ENCODE measurements around the gene RACK1.
A peak's percentile ranks its signal among the peaks of the same experiment; 100 is the strongest.
"Not testable (repeated sequence)": the region's sequence is repeated elsewhere in the genome, so short reads cannot be mapped to it uniquely, and the experiment has no call there.

The RACK1 gene

DNA sequence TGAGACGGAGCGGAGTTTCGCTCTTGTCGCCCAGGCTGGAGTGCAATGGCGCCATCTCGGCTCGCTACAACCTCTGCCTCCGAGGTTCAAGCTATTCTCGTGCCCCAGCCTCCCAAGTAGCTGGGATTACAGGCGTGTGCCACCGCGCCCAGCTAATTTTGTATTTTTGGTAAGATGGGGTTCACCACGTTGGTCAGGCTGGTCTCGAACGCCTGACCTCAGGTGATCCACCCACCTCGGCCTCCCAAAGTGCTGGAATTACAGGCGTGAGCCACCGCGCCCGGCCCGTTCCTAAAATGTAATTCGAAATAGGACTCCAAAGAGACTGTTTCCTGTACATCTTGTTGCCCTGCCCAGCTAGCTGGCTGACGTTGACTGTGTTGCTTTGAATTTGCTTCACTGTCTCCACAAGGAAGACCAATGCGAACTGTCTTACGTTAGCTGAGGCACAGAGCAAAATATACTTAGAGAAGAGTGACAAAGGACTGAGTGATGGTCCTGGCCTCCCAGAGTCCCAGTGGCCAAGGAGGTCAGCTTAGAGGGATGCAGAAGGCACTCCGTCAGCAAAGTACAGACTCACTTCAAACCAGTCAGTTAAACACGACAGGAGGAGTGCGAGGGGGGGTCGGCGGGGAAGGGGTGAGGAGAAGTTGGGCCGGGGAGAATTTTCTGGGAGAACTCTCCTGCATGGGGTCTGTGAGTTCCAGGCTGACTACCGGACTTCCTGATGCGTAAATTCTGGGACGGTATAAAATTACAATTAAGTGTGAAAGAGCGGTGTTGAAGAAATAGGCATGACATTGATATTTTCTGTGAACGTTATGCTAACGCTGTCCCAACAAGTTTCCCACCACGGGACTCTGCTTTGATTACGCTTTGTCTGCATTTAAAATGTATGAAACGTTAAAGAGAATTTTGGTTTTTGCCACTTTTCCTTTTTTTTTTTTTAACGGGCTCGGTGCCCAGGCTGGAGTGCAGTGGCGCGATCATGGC lies 27.4 kb downstream of the RACK1 start:
- no peak for DNase-seq (ENCODE audit: low spot score)
- no peak for FAIRE-seq

DNA sequence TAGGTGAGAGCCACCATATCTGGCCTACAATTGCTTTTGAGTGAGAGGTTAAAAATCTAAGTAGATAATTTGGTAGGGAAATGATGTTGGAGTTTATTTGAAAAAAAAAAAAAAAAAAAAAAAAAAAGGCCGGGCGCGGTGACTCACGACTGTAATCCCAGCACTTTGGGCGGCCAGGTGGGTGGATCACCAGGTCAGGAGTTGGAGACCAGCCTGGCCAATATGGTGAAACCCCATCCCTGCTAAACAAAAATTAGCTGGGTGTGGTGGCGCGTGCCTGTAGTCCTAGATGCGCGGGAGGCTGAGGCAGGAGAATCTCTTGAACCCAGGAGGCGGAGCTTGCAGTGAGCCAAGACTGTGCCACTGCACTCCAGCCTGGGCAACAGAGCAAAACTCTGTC lies 29.5 kb downstream of the RACK1 start:
- DNase-seq (ENCODE audit: low spot score), result not testable (repeated sequence)

DNA sequence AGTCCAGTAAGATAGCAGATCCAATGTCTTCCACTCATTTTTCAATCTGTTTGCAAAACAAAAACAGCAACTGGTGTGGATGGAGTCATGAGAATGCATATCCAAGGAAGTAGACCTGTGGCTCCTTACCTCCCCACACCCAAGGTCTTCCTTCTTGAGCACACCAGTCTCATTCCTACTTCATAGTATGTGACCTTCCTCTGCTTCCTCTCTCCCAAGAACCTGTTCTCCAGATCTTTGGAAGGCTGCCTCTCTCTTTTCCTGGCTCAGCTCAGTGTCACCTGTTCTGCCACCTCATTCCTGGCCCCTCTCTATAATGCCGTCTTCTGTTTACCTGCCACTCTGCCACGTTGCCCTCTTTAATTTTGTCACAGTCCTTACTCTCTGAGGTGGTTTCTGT lies 30.8 kb downstream of the RACK1 start:
- no peak for DNase-seq (ENCODE audit: low spot score)
- no peak for FAIRE-seq

More for the DNA sequence above, 29.5 kb downstream of the RACK1 start:
- not testable (repeated sequence) for FAIRE-seq

DNA sequence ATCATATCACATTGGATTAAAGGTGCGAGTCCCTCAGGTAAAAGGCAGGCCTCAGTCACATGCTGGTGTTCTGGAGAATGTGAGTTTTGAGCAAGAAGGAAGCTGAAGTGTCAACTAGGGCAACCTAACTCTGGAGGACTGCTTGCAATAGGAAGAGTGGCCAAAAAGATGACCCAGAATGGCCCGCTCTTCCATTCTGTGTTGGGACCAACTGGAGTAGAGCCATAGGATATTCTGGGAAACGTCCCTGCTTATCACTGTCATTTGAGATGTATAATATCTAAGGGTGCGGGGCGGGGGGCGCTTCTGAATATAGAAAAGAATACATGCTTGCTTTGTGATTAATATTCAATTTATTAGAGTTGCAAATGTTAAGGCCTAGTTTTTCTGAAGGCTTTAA lies 31.6 kb downstream of the RACK1 start:
- FAIRE-seq (no peak), DNase-seq (ENCODE audit: low spot score) (no peak)

DNA sequence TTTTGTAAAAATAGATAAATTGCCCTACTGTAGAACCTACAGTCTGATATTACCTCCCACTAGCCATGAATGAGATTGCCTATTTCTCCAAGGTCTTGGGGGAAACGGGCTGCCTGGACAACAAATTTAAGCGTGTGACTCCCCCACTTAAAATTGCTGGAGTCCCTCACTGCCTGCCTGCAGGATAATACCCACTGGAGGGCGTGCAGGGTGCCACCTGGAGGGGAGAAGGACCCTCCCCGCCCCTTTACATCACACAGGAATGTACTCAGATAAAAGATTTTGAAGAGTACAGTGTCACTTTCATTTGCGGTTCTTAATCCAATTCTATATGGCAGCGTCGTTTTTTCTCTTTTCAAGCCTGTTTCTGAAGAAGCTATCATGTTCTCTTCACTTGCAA lies 32.5 kb downstream of the RACK1 start:
- FAIRE-seq (no peak), DNase-seq (ENCODE audit: low spot score) (no peak)

DNA sequence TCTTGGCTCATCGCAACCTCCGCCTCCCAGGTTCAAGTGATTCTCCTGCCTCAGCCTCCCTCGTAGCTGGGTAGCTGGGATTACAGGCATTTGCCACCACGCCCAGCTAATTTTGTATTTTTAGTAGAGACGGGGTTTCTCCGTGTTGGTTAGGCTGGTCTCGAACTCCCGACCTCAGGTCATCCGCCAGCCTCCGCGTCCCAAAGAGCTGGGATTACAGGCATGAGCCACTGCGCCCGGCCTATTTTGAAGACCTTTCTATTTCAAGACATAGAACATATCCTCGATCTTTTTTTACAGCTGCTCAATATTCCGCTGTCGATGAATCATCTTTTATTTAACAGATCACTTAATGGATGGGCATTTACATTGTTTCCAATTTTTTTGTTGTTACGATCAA lies 33.0 kb downstream of the RACK1 start:
- not testable (repeated sequence) for FAIRE-seq; DNase-seq (ENCODE audit: low spot score)

DNA sequence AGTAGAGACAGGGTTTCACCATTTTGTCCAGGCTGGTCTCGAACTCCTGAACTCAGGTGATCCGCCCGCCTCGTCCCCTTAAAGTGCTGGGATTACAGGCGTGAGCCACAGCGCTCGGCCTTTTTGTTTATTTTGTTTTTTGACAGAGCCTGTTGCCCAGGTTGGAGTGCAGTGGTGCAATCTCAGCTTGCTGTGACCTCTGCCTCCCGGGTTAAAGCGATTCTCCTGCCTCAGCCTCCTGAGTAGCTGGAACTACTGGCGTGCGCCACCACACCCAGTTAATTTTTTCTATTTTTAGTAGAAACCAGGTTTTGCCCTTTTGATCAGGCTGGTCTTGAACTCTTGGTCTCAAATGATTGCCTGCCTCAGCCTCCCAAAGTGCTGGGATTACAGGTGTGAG lies 33.6 kb downstream of the RACK1 start:
- not testable (repeated sequence) for FAIRE-seq; DNase-seq (ENCODE audit: low spot score)

DNA sequence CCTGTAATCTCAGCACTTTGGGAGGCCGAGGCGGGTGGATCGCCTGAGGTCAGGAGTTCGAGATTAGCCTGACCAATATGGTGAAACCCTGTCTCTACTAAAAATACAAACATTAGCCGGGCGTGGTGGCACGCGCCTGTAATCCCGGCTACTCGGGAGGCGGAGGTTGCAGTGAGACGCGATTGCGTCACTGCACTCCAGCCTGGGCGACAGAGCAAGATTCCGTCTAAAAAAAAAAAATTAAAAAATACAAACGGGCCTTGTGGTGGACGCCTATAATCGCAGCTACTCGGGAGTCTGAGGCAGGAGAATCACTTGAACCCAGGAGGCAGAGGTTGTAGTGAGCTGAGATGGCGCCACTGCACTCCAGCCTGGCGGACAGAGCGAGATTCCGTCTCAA lies 34.7 kb downstream of the RACK1 start:
- not testable (repeated sequence) for FAIRE-seq; DNase-seq (ENCODE audit: low spot score)

DNA sequence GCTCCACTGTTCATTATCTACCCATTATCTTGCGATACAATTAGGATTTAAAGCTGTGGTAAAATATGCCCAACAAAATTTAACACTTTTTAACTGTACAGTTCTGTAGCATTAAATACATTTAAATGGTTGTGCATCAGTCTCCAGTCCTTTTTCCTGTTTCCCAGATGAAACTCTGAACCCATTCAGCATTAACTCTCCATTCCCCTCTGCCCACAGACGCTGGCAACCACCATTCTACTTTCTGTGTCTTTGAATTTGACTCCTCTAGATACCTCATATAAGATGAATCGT lies 35.8 kb downstream of the RACK1 start:
- FAIRE-seq (no peak), DNase-seq (ENCODE audit: low spot score) (no peak)

DNA sequence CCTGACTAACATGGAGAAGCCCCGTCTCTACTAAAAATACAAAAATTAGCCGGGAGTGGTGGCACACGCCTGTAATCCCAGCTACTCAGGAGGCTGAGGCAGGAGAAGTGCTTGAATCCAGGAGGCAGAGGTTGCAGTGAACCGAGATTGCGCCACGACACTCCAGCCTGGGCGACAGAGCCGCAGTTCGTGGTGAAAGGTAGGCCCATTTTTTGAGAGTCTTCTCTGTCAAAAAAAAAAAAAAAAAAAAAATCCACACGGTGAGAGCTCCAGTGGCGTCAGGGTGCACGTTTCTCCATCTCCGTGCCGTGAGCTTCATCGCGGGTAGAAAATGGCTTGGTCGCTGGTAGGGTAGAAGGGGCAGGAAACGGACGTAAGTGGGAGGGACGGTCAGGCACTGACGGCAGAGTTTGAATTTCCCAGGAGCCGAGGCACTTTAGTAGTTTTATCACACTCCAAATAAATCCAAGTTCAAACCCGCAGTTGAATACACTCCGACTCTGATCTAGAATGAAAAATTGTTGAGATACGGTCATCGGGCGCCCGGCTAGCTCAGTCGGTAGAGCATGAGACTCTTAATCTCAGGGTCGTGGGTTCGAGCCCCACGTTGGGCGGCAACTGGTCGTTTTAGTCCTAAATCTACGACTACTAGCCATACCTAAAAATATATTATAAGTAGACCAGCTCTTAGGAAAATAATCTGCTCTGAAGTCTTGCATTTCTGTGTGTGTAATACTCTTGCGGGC lies 36.3 kb downstream of the RACK1 start:
- DNase-seq (ENCODE audit: low spot score) (peak; percentile 54), FAIRE-seq (no peak)

DNA sequence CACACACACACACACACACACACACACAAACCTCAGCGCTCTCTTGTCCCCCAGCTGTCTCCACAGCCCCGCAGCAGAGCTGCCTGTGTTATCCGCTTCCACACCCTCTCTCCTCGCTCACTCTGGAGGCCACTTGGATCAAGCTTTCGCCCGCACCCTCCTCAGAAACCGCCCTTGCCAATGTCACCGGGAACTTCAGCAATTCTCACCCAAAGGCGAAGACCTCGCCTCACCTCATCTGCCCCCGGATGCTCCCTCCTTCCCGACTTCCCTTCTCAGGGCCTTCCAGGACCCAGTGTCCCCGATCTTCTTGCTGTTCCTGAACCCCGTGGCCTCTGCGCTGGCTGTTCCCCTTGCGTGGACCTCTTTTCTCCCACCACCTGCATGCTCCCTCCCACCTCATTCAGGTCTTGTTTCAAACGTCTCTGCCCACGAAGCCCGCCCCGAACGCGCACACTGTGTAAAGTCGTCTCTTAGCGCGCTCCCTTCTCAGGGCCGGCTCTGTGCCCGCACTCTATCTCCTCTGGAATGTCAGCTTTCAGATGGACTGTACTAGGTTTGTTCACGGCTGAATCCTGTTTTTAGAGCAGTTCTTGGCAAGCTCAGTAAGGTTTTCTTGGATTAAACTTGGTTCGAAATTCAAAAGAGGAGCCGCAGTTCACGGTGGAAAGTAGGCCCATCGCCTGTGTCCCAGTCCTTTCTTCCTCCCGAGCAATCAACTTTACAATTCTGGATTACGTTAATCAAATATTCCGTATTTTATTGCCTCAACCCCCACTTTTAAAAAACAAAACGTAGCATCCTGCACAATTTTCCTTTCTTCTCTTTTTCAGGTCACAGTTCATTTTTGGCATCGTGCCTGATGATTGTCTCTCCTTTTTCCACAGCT lies 37.7 kb downstream of the RACK1 start:
- DNase-seq (ENCODE audit: low spot score), result no peak
- FAIRE-seq, result no peak

DNA sequence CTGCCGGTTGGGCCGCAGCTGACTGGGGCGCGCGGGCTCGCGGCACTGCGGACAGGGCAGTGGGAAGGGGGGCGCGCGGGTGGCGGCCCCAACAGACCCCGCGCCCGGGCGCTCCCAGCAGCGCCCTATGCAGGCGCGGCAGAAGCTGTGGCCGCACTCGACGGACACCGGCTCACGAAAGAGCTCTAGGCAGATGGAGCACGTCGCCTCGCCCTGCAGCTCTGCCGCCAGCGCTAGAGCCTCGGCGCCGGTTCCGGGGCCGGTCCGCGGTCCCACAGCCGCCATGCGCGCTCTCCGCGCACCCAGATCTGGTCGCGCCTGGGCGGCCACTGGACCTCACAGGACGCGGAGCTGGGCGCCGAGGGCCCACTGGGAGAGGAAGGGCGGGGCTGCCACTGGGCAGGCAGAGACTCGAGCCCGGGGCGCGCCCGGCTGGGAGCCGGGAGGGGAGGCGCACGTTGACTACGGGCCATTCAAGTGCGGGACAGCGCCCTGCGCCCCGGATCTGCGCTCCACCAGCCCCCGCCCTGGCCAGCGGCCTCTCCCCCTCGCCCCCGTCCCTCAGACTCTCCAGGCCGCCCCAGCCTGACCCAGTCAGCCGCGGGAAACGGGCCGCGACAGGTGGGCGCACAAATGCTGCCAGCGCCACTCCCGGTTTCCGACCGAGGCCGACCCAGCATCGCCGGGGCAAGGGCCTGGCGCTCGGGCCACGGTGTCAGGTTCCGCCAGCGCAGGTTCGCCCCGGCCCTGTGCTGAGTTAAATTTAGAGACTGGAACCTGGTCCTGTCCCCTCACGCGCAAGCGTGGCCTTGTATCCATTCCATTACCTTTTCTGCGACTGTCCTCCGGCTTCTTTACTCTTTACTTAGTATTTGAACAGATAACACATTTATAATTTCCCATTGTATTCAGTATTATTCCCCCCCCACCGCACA lies 38.6 kb downstream of the RACK1 start, which contains the start of gene TRIM7:
TSS of gene TRIM7 (minus strand) at position 371 of the 935 bp plus-strand sequence. CDS start at position 285, 86 bp downstream.
- DNase-seq (ENCODE audit: low spot score) (peak; percentile 62), FAIRE-seq (no peak)

DNA sequence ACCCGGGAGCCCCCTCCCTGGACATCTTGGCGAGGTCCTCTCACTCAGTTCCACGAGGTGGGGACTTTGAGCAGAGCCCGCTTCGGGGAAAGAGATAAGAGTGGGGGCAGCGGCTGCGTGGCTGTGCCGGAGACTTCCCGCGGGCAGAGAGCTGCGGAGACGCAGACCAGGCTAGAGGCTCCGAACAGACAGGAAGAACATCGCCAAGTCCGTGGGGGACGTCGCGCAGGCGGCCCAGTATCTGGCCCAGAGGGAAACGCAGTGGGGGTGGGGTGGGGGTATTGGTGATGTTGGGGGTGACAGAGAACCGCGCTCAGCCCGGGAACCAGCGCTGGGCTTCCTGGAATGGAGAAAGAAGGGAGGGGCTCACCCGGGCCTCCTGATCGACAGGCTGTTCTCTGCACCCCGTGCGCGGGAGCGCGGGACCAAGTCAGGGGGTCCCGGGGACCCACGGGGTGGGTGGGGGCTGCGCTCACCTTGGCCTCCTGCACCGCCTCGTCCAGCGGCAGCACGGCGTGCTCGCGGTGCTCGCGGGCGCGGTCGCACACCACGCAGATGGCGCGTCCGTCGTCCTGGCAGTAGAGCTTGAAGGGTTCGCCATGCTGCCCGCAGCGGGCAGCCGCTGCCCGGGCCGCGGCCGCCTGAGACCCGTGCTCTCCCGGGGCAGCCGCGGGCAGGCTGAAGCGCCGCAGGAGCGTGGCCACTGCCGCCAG lies 39.4 kb downstream of the RACK1 start:
- FAIRE-seq (no peak), DNase-seq (ENCODE audit: low spot score) (no peak)

DNA sequence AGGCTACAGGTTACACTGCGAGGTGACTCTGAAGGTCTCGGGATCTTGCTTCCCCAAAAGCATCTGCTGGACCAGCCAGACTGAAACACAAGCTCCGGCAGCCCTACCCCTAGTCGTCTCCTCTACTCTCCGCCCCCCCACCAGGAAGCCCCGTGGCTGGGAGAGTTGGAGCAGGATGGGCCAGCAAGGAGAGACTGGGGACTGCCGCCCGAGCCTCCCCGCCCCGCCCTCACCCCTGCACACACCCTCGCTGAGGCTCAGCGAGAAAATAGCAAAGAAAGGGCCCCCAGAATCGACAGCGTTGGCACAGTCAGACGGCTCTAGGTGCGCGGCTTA lies 40.0 kb downstream of the RACK1 start:
- no peak for FAIRE-seq

DNA sequence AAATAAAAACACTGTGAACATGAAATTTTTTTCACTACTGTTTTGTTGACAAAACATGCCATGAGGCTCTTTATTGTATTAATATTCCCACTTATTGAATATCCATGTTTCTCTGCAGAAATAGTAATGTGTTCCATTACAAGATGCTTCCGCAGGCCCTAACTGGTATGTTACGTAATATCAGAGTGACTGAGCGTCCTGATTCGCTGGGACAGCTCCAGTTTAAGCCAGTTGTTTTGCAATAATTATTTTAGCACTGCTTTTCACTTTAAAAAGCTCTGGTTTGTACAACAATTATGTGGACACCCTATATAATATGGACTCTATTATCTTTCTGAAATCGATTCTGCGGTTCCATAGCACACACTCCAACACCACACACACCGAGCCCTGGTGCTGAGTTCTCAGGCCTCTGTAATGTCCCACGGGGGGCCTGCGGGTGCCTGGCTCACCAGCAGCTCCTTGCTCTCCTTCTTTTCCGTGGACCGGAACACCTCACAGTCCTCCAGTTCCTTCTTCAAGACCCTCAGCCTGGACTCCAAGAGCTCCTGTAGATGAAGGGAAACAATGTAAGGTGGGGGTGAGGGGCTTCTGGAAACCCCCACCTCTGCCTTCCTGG lies 40.5 kb downstream of the RACK1 start:
- DNase-seq (ENCODE audit: low spot score) (no peak), FAIRE-seq (no peak)

More for the DNA sequence above, 40.0 kb downstream of the RACK1 start:
- no peak for DNase-seq (ENCODE audit: low spot score)

DNA sequence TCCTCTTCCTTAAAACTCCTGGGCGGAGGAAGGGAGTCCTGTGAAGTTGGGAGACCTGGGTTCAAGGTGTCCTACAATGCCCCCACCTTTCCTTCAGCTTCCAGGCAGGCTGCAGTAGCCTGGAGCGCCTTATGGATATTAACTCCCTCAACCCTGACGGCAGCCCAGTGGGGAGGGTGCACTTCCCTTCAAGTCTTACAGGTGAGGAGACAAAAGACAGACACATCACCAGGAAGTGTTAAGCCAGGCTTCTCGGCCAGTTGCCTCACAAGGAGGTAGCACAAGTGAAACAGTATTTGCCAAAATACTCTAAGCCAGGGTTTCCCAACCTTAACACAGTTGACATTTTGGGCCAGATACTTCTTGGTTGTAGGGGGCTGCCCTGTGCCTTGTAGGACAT lies 42.9 kb downstream of the RACK1 start:
- no peak for FAIRE-seq
- DNase-seq (ENCODE audit: low spot score), result no peak

DNA sequence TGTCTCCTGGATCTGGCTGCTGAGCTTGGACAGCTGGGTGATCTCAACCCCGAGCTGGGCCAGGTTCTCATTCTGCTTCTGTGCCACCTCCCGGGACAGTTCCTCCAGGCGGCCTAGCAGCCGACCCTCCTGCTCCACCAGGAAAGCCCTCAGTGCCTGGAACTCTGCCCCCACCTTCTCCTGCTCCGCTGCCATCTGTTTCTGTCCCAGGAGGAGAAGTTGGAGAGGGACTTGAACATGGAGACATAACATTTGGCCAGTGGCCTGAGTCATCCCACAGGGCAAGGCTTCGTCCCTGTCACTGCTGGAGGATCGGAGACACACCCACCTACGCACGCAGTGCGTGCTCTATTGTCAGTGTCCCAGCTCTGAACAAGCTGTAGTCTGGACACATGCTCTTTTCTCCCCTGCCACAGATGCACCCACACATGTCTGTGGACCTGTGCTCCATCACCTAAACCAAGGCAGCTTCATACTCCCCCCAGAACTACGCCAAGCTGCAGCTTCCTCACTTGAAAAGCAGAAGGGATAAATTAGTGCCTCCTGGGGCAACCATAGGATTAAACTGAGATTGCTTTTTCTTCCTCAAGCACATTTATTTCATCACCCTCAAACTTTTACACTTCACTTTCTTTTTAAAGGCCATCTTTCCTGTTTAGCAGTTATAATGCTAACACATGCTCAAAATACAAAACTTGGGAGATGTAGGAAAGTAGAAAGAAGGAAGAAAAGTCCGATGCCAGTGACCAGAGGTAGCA lies 43.6 kb downstream of the RACK1 start:
- DNase-seq (ENCODE audit: low spot score) (no peak), FAIRE-seq (no peak)

DNA sequence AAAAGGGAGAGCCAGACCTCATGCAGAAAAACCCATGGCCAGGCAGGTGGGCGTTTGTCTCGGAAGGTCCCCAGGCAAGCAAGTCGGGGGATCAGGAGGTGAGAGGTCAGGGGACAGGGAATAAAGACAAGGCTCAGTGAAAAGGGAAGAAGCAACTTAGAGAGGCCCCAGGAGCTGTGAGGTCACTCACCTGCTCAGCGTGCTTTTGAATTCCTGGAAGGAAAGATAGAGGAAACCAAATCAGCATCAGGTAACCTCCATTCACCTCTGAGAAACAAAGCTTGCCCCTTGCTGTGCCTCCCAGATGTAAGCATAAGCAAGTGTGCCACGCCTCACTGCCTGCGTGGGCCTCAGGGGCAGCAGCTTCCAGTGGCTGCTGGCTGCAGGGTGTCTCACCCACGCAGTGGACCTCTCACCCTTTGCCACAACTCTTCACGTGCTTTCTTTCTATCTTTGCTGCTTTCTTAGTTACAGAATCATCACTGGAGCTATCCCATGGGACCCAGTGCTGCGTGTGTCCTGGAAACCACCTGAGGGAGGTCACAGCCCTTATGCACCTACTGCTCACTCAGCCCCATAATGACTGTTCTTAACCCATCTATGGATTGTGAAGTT lies 44.7 kb downstream of the RACK1 start:
- FAIRE-seq, result no peak

More for the DNA sequence above, 44.7 kb downstream of the RACK1 start:
- DNase-seq (ENCODE audit: low spot score), result no peak
